ENCODE measurements around the gene PCBP1.
A peak's percentile ranks its signal among the peaks of the same experiment; 100 is the strongest.
"Not testable (repeated sequence)": the region's sequence is repeated elsewhere in the genome, so short reads cannot be mapped to it uniquely, and the experiment has no call there.

Gene PCBP1

DNA sequence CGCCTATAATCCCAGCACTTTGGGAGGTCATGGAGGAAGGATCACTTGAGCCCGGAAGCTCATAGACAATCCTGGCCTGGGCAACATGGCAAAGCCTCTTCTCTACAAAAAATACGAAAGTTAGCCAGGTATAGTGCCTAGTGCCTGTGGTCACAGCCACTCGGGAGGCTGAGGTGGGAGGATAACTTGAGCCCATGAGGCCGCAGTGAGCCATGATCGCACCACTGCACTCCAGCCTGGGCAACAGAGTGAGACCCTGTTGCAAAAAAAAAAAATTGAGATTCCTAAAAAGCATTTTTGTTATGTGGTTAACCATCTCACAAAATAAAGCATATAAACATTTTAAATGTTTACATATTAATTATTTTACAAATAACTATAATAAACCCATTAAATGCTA lies 13.9 kb downstream of the PCBP1 start:
- DNase-seq: no peak

DNA sequence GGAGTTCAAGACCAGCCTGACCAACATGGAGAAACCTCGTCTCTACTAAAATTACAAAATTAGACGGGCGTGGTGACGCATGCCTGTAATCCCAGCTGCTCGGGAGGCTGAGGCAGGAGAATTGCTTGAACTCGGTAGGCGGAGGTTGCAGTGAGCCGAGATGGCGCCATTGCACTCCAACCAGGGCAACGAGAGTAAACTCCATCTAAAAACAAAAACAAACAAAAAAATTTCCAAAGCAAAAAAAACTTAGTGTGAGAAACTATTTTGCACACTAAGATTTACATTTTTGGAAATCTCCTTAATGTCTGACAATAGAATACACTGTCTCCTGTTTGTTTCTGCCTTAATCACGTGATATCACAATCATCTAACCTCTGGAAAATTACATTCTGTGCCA lies 14.4 kb downstream of the PCBP1 start:
- not testable (repeated sequence) for DNase-seq

DNA sequence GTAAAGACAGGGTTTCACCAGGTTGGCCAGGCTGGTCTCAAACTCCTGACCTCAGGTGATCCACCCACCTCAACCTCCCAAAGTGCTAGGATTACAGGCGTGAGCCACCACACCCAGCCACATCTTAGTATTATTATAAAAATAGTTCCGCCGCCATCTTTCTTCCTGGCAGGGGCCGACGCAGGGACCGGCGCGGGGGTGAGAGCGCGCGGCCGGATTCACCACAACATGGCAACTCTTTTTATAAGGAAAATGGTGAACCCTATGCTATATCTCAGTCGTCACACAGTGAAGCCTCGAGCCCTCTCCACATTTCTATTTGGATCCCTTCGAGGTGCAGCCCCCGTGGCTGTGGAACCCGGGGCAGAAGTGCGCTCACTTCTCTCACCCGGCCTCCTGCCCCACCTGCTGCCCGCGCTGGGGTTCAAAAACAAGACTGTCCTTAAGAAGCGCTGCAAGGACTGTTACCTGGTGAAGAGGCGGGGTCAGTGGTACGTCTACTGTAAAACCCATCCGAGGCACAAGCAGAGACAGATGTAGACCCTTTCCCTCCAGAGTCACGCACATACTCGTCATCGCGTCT lies 15.1 kb downstream of the PCBP1 start:
- DNase-seq: not testable (repeated sequence)

DNA sequence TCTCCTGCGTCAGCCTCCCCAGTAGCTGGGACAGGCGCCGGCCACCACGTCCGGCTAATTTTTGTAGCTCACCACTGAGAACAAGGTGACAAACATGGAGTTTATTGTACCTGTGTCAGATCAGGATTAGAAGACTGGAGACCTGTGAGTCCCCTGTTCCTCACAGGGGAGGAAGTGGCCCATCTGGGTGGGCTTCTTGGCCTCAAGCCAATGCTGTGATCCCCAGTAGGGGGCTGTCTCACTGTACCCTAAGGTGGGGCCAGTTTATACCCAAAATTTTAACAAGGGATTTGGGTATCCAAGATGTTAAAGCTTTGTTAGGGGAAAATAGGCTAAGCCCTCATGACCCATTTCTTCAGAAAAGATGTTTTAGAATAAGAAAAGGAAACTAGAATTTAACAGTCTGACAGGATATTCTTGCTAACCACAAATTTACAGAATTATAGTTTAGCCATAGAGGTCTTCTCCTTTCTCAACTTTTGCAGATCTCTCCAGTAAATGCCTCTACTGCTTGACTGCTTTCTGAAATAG lies 16.3 kb downstream of the PCBP1 start:
- no peak for DNase-seq

DNA sequence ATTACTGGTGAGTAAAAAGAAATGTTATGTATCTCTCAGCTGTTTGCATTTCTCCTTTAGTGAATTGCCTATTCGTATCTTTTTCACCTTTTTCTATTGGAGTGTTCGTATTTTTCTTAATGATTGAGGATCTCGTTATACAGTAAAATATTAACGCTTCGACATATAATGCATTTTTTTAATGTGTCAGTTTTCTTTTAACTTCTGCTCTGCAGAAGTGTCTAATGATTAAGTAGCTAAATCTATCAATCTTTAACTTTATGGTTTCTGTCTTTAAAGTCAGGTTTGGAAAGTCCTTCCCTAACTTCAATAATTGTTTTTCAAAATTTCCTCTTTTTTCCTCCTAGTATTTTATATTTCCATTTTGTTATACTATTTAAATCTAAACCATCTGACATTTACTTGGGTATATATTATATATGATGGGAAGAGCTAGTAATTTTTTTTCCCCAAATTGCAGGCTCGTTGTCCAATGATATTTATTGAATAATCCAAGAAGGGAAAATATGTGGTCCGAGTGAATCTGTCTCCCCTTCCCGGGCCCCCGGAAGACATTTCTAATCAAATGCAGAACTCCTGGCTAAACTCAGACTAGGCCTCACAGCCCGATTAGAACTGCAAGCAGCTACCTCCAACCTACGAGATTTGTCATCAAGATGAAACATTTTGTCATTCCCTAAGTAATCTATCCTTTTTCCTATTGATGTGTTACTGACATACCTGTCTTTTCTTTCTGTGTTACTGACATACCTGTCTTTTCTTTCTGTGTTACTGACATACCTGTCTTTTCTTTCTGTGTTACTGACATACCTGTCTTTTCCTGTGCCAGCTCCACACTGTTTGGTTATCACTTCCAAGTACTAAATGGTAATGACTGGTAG lies 17.2 kb downstream of the PCBP1 start:
- no peak for DNase-seq

DNA sequence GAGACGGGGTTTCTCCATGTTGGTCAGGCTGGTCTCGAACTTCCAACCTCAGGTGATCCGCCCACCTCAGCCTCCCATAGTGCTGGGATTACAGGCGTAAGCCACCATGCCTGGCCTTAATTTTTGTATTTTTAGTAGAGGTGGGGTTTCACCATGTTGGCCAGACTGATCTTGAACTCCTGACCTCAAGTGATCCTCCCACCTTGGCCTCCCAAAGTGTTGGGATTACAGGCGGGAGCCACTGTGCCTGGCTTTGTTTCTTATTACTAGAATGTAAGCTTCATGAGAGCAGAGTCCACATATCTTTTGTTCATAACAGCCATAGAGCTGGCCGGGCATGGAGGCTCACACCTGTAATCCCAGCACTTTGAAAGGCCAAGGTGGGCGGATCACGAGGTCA lies 18.9 kb downstream of the PCBP1 start:
- not testable (repeated sequence) for DNase-seq

DNA sequence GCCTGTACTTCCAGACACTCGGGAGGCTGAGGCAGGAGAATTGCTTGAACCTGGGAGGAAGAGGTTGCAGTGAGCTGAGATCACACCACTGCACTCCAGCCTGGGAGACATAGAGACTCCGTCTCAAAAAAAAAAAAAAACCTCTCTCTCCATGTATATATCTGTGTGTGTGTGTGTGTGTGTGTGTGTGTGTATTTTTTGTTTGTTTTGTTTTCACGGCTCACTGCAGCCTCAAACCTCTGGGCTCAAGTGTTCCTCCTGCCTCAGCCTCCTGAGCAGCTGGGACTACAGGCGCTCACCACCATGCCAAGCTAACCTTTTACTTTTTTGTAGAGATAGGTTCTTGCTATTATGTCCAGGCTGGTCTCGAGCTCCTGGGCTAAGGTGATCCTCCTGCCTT lies 23.1 kb downstream of the PCBP1 start:
- DNase-seq: not testable (repeated sequence)

DNA sequence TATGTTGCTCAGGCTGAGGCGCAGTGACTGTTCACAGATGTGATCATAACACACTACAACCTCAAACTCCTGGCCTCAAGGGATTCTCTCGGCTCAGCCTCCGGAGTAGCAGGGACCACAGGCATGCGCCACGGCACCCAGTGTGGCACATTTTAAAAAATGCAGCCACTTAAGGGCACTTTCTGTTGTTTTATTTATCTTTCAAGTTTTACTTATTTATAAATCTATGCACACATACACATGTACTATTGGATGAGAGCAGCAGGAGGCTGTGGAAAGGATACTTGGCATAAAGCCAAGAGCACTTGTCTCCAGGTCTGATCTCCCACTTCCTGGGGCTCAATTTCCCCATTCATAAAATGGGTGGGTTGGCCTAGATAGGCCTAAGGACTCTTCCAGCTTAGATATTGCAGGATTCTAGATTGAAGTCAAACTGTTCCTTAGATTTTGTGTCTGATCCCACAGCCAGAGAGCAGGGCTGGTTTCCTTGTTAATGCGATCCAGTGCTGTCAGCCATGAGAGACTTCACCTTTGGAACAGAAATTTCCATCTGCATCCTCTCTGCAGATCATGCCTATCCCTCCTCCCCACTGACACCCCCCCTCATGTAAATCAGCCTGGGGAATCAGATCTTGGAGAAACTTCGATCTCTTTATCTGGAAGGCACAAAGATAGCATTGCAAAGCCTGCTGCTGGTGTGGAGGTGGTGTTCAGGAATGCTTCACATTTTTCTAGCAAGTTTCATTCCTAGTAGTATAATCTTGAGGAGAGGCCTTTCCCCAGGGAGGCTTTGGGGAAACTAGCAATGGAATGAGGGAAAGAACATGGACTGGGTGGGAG lies 24.7 kb downstream of the PCBP1 start:
- DNase-seq: no peak

DNA sequence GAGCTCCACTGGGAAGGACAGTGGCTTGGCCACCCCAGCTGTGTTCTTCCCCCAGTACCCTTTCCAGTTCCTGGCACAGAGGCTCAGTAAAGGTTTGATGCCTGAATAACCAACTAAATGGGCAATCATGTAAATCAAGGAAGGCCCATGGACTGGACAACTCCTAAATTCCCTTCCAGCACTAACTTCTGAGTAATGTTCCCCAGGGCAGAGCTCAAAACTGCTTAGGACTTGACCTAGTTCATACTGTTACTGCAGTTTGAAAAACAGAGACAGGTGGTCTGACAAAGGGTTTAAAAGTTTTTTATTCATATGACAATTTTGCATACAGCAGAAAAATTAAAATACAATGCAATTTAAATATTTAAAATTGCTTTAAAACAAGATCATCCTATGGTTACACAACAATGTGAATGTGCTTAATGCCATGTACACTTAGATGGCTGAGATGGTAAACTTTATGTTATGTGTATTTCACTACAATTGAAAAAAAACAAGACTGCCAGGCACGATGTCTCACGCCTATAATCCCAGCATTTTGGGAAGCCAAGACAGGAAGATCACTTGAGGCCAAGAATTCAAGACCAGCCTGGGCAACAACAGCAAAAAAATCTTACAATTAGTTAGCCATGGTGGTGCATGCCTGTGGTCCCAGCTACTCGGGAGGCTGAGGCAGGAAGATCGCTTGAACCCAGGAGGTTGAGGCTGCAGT lies 26.2 kb downstream of the PCBP1 start:
- DNase-seq: no peak

DNA sequence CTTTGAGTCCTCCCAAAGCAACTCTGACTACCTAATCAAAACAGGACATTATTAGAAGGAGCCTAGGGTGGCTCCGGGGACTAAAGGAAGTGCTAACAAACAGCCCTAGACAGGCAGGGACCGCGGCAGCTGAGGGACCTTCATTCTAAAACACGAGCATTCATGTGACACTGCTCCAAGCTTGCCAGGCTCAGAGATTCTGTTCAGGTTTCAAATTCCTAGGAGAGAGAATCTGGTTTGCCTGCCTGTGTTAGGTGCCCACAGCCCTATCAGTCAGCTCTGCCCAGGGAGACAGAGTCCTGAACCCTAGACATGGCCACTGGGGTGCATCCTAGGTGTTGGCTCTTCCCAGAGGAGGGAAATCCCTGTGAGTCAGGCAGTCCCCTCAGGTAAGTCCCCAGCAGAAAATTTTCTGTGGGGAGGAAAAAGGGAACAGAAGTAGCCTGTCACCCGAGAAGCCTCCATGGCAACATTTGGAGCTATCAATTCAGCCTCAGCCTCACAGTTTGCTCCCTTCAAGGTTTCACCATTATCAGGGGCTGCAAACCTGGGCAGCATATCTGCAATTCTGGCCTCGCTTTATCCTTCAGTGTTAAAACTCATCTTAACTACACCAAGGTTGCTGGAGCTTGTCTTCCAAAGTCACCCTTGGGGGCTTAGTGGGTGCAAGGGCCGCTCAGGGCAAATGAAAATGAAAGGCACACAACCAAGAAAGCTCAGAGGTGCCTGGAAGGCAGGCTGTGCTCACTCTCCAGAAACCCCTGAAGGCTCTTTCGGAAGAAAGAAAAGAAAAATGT lies 28.6 kb downstream of the PCBP1 start:
- no peak for DNase-seq

DNA sequence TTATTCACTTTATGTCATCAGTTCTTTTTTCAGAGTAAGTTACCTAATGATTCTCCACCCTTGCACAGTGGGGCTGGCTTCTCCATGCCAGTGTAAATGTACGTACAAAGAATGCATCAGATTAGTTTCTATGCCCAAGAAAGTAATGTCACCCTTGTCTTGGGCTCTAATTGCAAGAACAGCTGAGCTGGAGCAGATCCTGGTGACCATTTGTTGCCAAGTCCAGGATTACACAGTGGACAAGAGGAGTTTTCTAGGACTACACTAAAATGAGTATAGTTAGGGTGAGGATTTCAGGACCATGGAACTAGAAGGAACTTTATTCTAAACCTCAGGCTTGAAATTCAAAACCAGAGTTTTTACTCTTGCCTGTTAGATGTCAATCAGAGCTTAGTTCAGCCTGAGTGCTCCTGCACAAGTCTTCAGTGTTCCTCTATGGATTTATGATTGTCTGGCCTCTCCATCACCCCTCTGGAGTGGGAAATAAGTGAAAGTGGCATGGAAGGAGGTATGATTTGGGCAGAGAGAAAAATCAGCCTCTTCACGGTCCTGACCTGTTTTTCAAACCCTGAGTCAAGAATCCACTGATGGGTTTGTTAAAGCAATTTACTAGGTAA lies 29.8 kb downstream of the PCBP1 start:
- DNase-seq: no peak

DNA sequence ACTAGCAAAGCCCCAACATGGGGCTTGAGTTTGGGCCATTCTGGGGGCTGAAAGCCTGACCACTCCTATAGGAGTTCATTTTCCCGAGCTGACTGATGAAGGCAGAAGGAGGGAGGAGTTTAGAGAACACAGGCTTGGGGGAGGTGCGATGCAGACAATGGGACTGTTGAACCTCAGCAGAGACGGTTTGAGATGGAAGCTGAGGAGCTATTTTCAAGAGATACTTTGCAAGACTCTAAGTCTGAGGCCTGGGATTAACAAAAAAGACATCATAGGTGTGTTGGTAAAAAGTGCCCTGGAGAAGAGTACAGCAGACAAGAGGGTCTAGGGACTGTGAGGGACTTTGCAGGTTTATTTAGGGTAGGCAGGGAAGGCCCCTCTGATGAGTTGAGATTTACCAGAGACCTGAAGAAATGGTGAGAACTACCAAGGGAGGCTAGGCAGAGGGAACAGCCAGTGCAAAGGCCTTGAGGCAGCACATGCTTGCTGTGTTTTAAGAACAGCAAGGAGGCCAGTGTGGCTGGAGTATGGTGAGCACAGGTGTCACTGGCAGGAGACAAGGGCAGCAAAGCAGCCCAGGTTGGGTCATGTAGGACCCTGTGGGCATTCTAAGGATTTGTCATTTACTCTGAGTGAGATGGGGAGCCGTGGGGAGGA lies 31.6 kb downstream of the PCBP1 start:
- DNase-seq: no peak

DNA sequence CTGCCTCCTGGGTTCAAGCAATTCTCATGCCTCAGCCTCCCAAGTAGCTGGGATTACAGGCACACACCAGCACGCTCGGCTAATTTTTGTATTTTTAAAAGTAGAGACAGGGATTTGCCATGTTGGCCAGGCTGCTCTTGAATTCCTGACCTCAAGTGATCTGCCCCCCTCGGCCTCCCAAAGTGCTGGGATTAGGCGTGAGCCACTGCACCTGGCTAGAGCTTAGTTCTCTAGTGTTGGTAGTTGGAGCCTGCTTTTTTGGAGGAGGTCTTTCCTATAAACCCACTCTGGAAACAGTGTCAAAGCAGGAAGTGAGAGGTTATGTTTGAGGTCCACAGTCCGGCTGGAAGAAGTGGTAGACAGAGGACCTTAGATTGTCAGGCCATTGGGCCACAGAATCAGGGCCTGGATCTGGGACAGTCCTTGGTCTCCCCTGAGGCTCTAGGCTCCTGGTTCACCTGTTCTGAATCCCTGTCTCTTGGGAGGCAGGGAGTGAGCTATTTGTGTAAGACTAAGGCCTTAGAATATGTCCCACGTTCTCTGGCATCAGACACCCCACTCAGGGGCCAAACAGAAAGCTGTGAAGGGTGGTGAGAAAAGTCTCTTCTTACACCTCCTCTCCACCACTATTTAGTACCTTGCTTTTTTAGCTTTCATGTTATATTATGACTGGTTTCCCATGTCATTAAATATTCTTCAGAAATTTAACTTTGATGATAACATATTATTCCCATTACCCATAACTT lies 34.5 kb downstream of the PCBP1 start:
- no peak for DNase-seq

DNA sequence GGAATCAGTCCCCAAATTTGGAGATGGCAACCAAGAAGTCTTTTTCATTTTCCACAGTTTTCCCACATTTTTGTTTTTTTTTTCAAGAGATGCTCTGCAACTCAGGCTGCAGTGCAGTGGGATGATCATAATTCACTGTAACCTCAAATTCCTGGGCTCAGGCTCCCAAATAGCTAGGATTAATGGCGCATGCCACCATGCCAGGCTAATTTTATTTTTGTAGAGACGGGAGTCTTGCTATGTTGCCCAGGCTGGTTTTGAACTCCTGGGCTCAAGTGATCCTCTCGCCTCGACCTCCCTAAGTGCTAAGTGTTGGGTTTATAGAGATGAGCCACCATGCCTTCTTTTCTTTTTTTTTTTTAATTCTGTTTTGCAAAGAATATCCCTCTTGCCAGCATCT lies 35.2 kb downstream of the PCBP1 start:
- no peak for DNase-seq

DNA sequence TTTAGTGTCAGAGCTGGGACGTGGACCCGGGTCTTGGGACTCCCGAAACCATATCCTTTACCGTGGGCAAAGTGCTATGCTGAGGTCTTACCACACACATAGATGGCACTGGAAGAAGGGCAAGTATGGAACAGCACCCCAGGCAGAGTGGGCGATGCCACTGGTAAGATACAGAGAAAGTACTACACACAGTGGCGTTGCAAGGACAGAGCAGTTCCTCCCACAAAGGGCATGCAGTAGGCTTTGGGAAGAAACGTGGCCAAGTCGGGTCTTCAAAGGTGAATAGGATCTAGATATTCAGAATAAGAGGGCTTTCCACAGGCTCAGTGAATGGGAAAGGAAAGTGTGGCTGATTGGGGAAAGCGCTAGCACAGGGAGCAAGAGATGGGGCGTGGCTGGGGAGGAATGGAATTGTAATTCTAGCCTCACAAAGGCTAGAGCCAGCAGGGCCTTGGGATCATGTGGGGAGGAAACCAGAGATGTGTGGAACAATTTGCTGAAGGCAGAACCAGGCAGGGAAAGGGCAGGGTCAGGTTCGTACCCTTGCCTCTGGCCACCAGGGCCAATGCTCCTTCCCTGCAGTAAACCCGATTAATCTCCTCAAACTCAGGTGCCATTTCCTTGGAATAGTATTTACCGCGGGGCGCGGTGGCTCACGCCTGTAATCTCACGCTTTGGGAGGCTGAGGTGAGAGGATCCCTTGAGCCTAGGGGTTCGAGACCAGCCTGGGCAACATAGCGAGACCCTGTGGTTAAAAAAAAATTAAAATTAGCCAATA lies 36.0 kb downstream of the PCBP1 start:
- no peak for DNase-seq

DNA sequence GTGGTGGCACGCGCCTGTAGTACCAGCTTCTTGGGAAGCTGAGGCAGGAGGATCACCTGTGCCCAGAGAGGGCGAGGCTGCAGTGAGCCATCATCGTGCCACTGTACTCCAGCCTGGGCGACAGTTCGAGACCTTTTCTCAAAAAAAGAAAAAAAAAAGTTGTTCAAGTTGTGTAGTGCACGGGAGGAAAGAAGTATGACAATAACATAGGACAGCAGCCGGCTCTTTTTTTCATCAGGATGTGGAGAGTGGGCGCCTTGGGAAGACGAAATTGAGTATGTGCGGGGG lies 36.5 kb downstream of the PCBP1 start:
- no peak for DNase-seq

DNA sequence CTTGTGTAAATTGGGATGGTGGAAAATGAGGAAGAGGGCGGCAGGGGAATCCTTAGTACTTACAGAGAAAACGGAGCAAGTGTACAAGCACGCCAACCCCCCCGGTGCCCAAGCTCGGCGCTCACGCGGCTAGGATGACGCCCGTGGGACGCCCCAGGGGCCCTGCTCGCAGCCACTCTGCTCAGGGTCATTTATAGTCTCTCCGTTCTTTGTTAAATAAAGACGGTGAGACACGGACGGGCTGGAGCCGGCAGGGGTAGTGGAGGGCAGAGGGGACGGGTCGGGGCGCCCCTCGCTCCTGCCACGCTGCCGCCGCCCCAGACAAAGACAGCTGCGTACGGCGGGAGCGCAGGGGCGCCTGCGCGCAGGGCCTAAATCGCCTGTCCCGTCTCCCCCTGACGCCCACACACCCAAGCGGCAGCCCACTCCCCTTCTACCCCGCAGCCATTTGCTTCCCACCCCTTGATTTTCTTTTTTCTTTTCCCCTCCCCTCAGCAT lies 37.8 kb downstream of the PCBP1 start:
- DNase-seq: peak; percentile 34 to 63 (median 51)

DNA sequence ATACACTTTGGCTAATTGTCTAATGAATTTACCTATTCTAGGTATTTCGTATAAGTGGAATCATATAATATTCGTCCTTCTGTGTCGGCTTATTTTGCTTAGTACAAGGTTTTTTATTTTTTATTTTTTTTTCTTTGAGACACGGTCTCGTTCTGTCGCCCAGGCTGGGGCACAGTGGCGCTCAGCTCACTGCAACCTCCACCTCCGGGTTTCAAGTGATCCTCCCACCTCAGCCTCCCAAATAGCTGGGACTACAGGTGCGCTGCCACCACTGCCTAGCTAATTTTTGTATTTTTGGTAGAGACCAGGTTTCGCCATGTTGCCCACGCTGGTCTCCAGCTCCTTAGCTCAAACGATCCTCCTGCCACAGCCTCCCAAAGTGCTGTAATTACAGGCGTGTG lies 38.2 kb downstream of the PCBP1 start:
- no peak for DNase-seq

DNA sequence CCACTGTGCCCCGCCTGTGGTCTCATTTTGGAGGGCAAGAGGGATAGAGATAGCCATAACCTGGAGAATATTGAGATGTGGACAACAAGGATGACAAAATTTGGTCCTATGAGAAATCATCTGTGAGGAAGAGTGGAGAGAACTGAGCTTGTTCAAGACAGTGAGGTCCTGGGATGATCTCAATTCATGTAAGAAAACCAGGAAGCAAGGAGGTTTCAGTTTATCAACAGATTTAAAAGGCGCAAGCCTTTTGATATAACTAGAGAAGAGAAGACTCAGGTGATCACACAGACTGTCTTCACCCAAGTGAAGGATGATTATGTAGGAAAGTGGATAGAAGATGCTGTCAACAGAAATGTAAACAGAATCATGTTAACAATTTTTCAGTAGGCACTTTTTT lies 39.1 kb downstream of the PCBP1 start:
- no peak for DNase-seq

Data from activated CD4-positive, CD25-positive, alpha-beta regulatory T cell (primary cell).